Activated T-cell treated with anti-CD3 and anti-CD28 coated beads, Interleukin-2, amount 50 U/mL, for 1 hour (primary cell): ENCODE measurements around the gene TDO2.

Experiments
- DNase-seq: peaks from one replicate; pipeline ENCODE4 v3.0.0-alpha.2; 2020

TDO2 gene

DNA sequence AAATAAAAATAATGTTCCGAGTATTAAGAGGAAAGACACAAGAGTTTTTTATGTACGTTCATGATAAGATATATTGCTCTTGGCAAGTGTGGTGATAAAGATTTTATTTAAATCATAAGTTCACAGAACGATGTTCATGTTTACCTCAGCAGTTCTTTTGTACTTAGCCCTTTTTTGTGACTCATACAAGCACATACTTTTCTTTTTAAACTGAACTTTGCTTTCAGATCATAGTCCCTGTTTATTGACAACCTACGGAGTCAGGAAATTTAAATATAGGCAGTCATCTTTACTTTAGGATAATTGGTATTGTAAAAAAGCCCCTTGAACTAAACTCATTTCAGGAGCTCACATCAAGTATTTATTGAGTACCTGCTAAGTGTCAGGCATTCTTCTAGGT lies 51.4 kb downstream of the TDO2 start:
- DNase-seq: no peak

DNA sequence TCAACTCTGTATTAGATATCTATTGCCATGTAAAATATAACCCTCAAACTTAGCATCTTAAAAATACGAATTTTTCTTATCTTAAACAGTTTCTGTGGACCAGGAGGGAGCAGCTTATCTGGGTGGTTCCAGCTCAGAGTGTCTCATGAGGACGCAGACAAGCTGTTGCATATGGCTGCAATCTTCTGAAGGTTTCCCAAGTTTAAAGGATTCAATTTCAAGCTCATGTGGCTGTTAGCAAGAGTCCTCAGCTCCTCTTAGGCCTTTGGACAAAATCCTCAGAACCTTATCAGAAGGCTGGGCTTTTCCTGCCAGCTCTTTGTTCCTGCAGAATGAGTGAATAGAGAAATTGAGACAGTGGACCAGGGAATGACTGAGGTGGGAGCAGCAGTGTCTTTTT lies 53.0 kb downstream of the TDO2 start:
- no peak for DNase-seq

DNA sequence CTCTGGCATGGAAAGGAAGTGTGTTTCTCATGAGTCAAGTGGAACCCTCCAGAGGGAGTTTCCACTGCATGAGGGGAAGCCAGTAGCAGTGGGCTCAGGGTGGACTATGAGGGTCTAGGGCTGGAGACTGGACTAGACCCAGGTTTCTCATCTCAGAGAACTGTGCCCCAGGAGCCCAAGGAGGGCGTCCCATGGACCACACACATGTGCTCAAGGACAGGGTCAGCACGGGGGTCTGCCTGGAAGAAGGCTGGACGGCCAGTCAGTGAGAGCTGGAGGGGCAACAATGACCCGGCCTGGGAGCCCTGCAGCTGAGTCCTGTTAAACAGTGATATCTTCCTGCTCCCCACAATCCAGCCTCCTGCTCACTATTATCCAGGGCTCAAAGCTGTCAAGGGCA lies 55.9 kb downstream of the TDO2 start:
- no peak for DNase-seq

- DNase-seq: no peak
These were observed 57.0 kb downstream of the TDO2 start for GRCh38 chr4:155960522-155960921.

GRCh38 chr4:155961575-155961974 lies 58.1 kb downstream of the TDO2 start:
- DNase-seq: no peak

GRCh38 chr4:155962767-155963166 lies 59.3 kb downstream of the TDO2 start:
- DNase-seq: no peak

DNA sequence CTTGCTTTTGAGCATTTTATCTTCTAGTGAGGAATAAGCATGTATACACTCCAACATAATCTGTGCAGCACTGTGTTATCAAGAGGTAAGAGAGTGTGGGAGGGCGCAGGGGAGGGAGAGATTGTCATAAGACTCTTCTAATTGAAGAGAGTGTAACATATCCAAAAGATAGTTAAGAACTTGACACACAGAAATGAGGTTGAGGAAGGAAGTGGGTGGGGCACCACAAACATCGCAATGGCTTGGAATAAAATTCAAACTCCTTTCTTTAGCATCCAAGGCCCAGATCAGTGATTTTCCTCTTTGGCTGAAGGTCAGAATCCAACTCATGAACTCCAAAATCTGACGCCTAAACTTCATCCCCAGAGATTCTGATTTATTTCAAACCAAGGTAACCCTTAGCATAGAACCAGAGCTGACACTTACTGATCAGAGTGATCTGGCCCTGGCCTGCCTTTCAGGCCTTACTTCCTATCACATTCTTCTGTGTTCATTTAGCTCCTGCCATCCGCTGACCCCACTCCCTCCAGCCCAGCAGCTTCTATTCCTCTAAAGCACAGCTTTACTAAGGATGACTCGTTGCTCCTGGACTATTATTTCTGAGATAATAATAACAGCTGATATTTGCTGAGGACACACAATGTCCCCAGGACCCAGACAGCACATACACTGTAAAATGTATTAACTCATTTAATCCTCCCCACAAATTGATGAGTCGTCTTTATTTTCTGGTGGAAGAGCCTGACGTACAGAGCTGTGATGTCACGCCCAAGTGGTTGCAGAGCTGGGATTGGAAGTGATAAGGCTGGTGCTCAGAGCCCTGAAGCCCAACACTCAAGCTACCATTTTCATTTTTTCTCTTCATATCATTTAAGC lies 60.8 kb downstream of the TDO2 start:
- no peak for DNase-seq

DNA sequence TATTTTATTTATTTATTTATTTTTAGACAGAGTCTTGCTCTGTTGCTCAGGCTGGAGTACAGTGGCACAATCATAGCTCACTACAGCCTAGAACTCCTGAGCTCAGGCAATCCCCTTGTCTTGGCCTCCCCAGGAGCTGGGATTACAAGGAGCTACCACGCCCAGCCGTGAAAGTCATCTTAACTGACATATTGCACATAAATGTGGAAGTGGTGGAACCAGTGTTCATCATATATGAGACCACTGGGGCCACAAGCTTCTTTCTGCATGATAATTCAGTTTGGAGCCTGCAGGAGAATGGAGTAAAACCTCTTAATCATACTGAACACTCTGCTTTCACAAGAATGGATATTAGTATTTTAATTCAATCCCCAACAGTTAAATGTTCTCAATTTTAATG lies 62.7 kb downstream of the TDO2 start:
- DNase-seq: no peak

DNA sequence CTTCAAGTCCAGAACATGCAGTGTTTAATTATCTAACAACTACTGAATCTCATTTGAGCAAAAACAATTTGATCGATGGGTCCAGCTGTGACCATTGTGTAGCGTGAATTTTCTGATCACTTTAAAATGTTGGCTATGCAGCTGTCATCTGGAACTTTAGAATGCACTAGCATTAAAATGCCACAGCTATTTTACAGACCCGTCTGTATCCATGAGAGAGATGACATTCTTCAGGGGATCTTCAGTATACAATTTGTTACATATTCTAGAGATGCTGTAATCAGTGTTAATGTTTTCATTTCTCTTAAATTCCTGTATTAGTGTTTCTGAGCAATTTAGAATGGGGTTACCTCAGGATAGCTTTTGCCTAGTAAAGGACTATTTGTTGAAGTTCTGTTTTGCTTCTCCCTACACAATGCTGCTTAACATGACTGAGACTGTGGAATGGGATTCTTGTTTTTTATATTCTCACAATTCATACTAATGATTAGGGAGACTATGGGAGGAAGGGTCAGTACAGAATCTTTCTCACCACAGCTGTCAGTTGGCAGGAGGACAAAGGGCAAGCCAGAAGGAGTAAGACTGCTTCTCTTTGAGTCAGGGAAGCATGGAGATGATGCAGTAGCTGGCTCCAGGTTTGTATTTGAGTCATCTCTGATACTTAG lies 63.4 kb downstream of the TDO2 start:
- DNase-seq: no peak
